Measurements from ENCODE around the gene FAM107B.
"Not testable (repeated sequence)": the region's sequence is repeated elsewhere in the genome, so short reads cannot be mapped to it uniquely, and the experiment has no call there.

FAM107B gene

DNA sequence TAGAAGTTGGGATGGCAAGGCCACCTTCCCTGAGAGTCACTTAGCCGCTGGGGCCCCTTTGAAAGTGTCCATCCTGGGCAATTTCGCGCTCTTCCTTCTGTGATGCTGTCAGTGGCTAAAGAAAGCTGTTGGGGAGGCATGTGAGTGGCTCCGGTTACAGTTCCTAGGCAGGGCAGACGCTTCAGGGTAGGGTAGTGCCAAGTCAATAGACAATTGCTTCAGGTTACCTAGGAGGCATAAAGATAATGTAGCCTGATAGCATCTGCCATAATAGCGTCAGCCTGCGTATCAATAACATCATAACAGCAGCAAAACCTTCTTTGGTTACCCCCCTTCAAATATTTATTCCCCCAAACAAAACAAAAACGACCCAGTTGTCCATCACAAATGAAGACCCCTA lies at the start of gene FAM107B:
Gene FAM107B, minus strand, starts transcription at position 101 of the 400 bp plus-strand sequence. CDS start 234 bp downstream, outside the sequence.
- no peak for DNase-seq

DNA sequence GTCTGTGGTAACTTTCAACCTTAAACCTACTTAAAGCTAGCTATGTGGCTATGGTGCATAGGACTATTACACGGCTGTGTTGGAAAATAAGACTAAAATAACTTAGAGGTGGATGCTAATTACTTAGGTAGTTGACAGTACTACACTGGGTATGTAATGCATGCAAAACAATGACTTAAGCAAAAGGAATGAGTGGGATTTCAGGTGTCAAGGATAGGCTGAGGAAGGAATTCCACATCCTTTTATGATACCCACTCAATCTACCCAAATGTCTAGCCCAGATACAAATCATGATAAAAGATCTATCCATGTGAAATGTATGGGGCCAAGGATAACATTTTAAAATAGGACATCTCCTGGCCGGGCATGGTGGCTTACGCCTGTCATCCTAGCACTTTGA lies 49.3 kb upstream of the FAM107B start:
- no peak for DNase-seq

DNA sequence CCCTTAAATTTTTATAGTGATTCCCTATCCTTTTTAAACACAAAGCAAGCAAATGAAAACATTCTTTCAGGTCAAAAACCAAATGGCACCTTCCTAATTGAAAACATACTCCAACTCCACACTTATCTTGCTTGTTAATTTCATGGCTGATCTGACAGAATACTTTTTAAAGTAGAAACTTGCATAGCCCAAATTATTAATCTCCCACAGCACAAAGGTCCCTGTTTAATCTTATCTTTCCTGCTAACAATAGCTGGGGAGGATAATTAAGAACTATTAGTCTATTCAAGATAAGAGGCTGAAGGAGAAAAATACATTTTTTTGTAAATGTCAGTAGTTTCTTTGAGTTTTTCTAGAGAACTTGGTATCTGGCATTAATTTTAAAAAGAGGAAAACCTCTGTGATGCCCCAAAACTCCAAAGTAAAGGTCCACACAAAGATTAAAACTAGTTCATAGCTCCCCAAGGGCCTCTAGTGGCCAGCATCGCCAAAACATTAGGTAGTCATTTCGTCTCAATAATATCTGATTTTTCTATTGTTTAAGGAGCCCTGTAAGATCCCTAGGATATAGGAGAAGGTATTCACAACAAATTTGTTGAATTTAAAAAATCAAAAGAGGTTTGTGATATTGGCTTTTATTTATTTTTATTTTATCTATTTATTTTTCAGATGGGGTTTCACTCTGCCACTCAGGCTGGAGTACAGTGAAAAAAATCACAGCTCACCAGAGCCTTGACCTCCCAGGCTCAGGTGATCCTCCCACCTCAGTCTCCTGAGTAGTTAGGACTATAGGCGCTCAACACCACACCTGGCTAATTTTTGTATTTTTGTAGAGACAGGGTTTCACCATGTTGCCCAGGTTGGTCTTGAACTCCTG lies 48.4 kb upstream of the FAM107B start:
- no peak for DNase-seq

GRCh38 chr10:14821635-14822375 lies 47.1 kb upstream of the FAM107B start:
- DNase-seq: no peak

- no peak for DNase-seq
These were observed 46.1 kb upstream of the FAM107B start for GRCh38 chr10:14820775-14821154.

GRCh38 chr10:14820010-14820774 lies 45.5 kb upstream of the FAM107B start:
- DNase-seq: no peak

GRCh38 chr10:14816717-14817116 lies 42.0 kb upstream of the FAM107B start:
- not testable (repeated sequence) for DNase-seq

GRCh38 chr10:14815681-14816080 lies 41.0 kb upstream of the FAM107B start:
- DNase-seq: no peak

GRCh38 chr10:14812271-14812670 lies 37.6 kb upstream of the FAM107B start:
- DNase-seq: no peak

DNA sequence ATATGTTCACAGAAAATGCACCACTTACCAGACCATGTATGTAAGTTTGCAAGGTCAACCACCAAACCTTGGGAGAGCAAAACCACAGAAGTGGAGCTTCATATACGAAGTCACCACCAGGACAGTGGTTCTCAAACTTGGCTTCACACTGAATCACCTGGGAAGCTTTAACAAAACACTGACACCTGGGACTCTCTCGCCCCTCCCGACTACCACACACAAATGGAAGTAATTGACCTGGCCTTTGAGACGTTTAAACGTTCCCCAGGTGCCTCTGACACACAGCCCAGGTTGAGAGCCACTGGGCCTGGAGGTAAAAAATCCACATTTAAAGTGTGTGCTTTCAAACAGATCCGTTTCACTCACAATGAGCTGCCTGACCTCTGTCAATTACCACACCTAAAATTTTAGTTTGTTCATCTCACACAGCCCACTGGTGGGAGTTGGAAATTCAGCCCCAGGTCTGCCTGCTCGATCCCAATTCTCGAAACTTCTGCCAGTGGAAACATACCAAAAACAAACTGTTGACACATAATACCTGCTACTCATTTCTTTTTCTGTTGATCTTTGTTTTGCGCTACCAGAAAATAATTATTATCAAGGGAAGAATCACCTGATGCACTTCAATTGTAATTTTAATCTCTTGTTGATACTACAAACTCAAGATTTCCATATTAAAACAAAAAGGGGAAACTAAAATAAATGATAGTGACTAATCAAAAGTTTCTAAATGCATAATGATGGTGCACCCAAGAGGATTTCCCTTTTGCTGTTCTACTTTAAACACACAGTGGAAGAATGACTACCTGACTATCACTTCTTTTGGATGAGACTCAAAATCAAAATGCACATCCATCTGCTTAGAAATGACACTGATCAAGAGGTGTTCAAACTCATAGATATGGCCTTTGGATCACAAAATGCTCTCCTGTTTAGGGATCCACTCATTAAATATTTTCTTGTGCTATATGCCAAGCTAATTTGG lies 36.6 kb upstream of the FAM107B start:
- no peak for DNase-seq

- DNase-seq: no peak
These were observed 31.6 kb upstream of the FAM107B start for GRCh38 chr10:14806318-14806717.

DNA sequence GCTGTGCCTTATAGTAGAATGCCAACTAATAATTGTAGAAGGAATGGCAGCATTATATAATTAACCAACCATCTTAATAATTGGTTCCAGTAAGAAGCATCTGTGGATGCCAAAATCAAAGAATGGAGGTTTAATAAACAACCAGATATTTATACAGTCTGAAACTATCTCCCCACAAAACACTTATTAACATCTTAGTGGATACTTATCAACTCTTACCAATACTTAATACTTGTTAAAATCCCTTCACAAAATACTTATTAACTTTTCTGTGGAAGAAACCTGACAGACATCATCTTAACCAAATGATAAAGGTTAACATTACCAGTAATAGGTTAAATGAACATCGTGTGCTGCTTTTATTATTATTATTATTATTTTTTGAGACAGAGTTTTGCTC lies 29.1 kb upstream of the FAM107B start:
- no peak for DNase-seq

DNA sequence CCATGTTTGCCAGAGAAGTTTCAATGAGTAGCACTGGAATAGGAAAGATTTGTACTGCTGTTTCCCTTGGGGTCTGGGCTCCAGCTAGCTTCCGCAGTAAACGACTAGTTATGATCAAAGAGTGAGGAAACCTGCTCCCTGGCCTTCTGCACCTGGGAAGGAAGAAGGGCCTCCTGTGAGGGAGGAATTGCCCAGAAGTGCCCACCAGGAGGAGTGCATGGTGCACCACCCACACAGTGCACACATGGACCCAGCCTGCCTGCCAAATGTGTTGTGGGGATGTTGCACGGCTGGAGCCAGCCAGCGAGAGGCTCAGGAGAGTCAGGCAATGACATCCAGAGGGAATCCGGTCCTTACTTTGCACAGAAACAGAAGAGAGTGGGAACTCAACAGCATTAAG lies 27.0 kb upstream of the FAM107B start:
- no peak for DNase-seq

GRCh38 chr10:14800397-14800796 lies 25.7 kb upstream of the FAM107B start:
- DNase-seq: no peak

- DNase-seq: no peak
These were observed 23.9 kb upstream of the FAM107B start for GRCh38 chr10:14798636-14799035.

DNA sequence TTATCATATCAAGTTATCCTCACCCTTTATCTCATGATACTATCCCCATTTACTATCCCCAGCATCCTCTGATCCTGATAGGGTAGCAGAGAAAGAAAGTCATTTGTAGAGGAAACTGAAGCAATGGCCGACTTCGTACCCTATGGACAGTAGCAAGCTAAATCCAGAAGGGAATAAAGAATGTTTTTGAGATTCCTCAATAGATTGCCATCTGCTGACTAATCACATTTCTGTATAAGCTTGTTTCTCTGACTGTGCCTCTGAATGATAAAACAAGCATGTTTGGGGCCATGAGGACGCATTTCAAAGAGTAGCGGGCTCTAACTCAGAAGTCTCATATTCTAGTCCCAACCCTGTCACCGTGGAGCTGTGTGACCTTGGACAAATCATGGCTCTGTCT lies 13.2 kb upstream of the FAM107B start:
- DNase-seq: no peak

DNA sequence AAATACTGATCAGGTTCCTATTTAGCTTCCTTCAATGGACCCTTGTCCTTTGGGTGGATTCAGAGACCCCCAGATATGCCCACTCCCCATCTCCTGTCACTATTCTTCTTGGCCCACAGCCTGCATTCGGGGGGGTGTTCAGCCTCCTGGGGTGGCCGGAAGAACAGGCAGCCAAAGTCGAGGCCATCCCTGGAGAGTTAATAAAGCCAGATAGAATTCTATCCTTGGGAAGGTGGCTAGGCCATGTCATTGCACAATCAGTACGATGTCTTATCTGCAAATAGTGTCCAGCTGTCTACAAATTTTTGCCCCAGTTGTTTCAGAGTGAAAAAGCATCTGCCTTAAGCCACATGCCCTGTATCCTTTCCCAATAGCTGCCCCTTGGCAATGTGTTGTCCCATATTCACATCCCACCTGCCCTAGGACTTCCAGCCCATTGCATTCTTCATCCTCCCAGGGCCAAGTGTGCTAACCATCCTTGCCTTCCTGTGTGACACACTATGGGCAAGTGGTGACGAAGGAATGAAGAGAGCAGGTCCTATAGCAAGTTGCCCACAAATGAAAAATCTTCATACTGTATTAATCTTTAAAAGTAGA lies 9.9 kb upstream of the FAM107B start:
- no peak for DNase-seq

- DNase-seq: no peak
These were observed 8.1 kb upstream of the FAM107B start for GRCh38 chr10:14782691-14783363.

- no peak for DNase-seq
These were observed 7.1 kb upstream of the FAM107B start for GRCh38 chr10:14781763-14782162.

DNA sequence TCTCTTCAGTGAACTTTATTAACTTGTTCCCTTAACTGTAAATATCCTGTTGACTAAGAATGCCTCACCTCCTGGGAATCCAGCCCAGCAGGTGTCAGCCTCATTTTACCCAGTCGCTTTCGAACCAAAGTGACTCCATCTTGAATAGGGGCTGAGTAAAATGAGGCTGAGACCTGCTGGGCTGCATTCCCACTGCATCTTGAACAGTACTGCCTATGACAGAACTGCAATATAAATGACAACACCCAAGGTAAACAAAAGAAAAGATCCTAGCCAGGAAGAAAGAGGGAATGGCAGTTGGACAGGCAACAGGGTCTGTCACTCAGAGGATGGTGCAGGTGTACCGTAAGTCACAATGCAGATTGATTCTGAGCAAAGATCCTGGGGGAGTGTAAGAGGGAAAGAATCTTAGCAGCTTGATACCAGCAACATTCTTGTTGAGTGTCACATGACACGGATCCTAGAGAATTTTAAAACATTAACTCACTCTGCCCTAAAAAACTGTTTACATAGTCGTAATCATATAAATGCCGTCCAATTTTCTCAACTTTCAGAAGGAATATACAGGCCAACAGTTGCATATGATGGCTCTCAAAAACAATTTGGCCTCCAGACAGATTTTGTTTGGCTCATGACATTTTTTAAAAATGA lies 4.4 kb upstream of the FAM107B start:
- no peak for DNase-seq

- no peak for DNase-seq
These were observed 1.8 kb upstream of the FAM107B start for GRCh38 chr10:14776546-14776945.

Data from NCI-H2227 treated with DMSO at 0.1 percent for 48 hours (cell line).